Large intestine (tissue), 3 donors: ENCODE data around the gene SLC25A21. TPM values are rescaled to one million over a fixed set of nuclear protein-coding genes. Genes with fewer than 3 reads are reported as not detected.

Source experiments
- DNase-seq, 2 donors: peaks; one replicate each; pipeline versions ENCODE4 v3.0.0 to v3.0.0-alpha.2; 2013
- H3K27ac ChIP-seq: one replicate; pipeline ENCODE4 v1.5.1; 2013; ENCODE audit warnings: low read length
- H3K27me3 ChIP-seq: 2 replicates; pipeline ENCODE4 v1.6.1; 2013; ENCODE audit warnings: low read length; ENCODE audit not compliant: control insufficient read depth, insufficient read depth
- H3K36me3 ChIP-seq: 2 replicates; pipeline ENCODE4 v1.6.1; 2013; ENCODE audit warnings: low read length; ENCODE audit not compliant: control insufficient read depth, insufficient read depth
- H3K4me1 ChIP-seq: one replicate; pipeline ENCODE4 v1.6.1; 2013; ENCODE audit warnings: low read length; ENCODE audit not compliant: control insufficient read depth, insufficient read depth
- H3K4me3 ChIP-seq: one replicate; pipeline ENCODE4 v1.5.1; 2013; ENCODE audit warnings: low read length
- H3K9me3 ChIP-seq: one replicate; pipeline ENCODE4 v1.6.1; 2013; ENCODE audit warnings: mild to moderate bottlenecking, low read depth, low read length, moderate library complexity; ENCODE audit not compliant: control insufficient read depth
- WGBS: methylation state at CpG from one replicate; pipeline ENCODE4 v1.1.5; 2013; ENCODE audit warnings: low lambda C conversion rate; ENCODE audit not compliant: insufficient coverage; 5-methylcytosine and 5-hydroxymethylcytosine counted together
- polyA plus RNA-seq: library from polyadenylated mRNA; unstranded; fragments of 120-200 nt; gene quantifications from one replicate; pipeline ENCODE4 v1.2.1, GENCODE V29; 2013

The SLC25A21 gene
- polyA plus RNA-seq, 1 donor: 0.58 TPM

DNA sequence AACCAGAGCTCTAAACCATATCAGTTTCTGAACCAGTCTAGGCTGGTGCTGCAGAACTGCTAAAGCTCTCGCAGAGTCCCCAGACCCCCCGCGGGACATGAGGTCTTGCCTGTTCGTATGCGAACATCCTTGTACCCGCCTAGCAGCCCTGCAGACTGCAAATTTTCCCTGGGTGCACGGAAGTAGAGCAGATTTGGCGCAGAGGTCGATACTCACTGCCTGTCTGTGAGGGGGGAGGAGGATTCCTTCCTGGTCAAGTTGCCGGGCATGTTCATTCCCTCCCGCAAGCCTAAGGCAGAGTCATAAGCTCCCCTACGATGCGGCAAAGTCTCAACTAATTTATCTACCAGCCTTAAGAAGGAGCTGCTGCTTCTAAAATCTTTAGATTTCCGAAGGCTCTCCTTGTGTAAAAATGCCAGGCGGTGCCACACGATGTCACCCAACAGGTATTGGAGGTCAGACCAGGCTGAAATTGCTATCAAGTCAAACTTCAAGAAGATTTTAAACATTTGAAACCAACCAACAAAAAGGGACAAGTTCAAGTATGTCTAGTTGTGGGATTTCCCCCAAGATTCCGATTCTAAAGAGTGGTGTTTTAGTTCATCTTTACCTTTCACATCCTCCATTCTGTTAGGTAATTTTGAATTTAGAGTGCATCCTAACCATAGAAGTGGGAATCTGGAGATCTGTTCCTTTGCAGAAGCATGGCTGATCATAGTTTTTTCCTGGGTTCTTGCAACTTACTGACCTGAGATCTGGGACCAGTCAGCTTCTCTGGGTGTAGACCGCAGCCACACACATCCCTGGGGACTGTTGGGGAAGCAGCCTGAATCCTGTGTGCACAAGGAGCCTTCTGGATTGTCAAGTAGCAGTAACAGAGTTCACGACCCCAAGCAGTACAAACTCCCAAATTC, 512.3 kb downstream of the SLC25A21 start:
- no peak overlapping the region for H3K27ac ChIP-seq
- H3K4me3 ChIP-seq: no peak overlapping the region
- peaks cover 100% of the 10 kb centered on the region for H3K27me3 ChIP-seq
- H3K9me3 ChIP-seq: peaks cover 27% of the 10 kb centered on the region
- 0% methylated on average over 2 of the region's 19 CpGs for WGBS
- DNase-seq: no peak
- peaks cover 39% of the 10 kb centered on the region for H3K4me1 ChIP-seq
- H3K36me3 ChIP-seq: no peaks in the 10 kb centered on the region

DNA sequence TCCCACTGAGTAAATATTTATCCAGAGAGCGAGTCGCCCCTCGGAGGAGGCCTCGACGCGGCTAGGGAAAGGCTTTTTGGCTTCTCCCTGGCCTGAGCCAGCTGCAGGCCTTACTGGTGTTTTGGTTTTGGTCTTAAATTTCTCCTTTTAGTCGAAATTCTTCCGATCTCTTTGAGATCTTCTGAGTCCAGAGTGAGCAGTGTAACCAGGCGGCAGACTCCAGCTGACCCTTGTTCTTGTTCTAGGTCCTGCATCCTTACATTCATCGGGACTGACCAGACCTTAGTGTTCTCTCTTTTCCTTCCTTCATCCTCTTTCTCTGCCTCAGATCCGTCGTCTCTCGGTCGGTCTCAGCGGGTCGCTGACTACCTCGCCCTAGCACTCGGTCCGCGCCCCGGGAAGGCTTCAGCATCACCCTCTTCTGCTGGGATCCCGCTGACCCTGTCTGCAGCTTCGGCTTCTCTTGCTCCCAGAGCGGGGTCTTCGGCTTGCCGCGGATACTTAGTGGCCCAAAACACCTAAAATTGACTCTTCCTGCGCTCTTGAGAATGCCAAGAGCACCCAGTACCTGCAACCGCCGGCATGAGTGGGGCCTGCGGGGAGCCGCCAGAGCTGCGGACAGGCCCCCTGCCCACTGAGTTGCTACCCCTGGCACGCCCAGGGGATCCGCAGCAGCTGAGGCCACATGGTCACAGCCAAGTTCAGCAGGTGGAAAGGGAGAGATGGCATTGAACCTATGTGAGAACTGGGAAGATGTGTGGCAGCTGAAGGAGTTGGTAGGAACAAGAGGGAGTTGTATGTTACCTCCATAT, 513.2 kb downstream of the SLC25A21 start:
- no peak for DNase-seq
- Histone ChIP-seq H3K4me3 (no peak overlapping the region), H3K9me3 (peaks cover 27% of the 10 kb centered on the region), H3K4me1 (peaks cover 39% of the 10 kb centered on the region), H3K27me3 (peaks cover 100% of the 10 kb centered on the region), H3K27ac (no peak overlapping the region), H3K36me3 (no peaks in the 10 kb centered on the region)
- WGBS: no CpG with 5 or more reads among the region's 35 CpGs

DNA sequence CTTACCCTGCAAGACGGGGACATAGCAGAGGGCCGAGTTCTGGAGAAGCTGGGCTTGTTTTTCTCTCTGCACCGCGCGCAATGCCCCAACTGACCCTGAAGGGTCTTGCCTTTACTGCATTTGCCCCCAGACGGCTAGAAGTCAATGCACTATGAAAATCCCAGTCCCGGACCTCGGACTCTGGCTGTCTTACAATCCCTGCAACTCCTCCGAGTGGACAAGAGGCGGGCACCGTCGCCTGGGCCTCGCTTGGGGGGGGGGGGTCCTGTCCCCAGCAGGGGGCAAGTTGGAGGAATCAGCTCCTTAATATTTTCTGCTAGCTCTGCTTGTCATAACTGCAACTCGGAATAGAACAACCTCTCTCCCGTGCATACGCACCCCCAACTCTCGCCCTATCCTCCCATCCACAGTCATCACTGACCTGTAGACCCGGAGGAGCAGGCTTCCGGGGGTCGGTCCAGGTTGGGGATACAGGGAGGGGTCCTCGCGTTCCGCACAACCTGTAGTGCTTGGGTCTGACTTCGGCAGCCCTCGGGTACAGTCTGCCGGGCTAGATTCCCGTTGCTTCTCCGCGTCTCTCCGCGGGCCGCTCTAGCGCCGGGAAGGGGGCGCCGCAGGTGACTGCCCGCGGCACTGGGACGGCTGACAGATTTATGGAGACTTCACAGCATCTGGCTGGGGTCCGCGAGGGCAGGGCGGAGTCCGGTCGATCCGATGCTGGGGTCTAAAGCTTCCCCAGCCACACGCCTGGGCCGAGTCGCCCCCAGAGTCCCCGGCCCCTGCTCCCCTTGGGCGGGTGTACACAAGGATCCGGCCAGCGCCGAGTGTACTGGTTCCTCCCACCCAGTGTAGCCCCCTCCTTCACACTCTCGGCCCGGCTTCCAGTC, 514.0 kb downstream of the SLC25A21 start:
- WGBS: no CpG with 5 or more reads among the region's 55 CpGs
- Histone ChIP-seq H3K4me3 (no peak overlapping the region), H3K9me3 (peaks cover 23% of the 10 kb centered on the region), H3K36me3 (no peaks in the 10 kb centered on the region), H3K27me3 (peaks cover 100% of the 10 kb centered on the region), H3K4me1 (peaks cover 37% of the 10 kb centered on the region), H3K27ac (no peak overlapping the region)
- DNase-seq: no peak

DNA sequence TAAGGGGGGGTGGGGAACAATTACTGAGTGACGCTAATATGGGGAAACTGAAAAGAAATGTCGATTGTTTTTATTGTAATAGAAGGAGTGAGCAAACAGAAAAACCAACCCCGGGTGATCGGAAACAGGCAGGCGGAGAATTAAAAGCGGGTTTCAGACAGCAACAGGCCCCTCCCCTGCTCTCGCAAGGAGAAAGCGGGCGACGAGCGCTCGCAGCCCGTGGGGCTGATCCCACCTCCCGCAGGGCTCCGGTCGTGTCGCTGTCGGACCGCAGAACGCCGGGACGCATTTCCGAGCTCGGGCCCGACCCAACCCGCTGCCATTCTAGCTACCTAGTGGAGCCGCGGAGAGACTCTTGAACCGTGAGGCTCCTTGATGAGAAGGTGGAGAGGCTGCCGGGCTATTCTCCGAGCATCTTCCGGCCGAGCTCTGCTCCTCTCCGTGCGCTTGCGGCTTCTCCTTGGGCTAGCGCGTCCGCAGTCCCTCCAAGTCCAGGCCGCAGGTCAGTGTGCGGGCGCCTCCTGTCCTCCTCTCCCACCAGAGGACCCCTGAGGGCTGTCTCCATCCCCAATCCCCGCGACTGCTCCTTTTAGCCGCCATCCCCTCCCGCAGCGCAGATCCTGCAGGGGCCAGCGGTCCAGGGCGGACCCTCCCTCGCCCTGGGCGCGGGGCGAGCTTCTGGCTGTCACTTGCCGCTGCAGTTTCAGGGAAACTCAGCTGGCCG, 514.8 kb downstream of the SLC25A21 start:
- 6% methylated on average over 3 of the region's 55 CpGs for WGBS
- Histone ChIP-seq H3K4me3 (no peak overlapping the region), H3K9me3 (peaks cover 23% of the 10 kb centered on the region), H3K36me3 (no peaks in the 10 kb centered on the region), H3K4me1 (peaks cover 29% of the 10 kb centered on the region), H3K27ac (no peak overlapping the region), H3K27me3 (peaks cover 99% of the 10 kb centered on the region)
- DNase-seq: no peak

DNA sequence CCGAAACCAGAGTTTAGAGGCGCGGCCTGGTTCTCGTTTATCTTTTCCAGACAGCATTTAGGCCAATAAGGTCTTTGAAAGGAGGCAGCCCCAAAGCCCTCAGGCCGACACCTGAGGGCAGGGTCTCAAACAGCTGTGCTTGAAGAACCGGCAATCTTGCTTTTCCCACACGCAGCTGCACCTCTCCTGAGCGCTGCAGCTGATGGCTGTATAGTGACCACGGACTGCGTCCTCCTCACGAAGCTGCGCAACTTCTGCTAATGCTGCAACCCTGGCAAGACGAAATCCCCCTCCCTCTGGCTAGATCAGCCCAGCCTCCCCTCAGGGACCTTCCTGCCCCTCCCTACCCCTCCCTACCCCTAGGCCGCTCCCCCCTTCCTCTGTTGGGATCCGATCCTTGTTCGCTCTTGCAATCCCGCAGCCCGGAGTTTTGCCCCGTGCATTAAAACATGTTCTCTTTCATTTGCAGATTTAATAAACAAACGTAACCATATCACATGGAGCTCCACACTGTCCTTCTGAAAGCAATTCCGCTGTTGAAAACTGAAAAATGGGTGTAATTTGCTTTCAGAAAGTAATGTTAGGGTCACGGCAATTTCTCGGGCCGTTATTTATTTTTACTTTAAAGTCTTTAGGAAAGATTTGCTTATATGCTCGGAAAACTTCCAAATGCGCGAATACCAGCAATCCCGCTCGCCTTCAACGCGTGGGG, 515.6 kb downstream of the SLC25A21 start:
- Histone ChIP-seq H3K36me3 (no peaks in the 10 kb centered on the region), H3K9me3 (peaks cover 21% of the 10 kb centered on the region), H3K4me1 (peaks cover 24% of the 10 kb centered on the region), H3K27ac (no peak overlapping the region), H3K4me3 (no peak overlapping the region), H3K27me3 (peaks cover 96% of the 10 kb centered on the region)
- WGBS: no CpG with 5 or more reads among the region's 31 CpGs
- DNase-seq: no peak

DNA sequence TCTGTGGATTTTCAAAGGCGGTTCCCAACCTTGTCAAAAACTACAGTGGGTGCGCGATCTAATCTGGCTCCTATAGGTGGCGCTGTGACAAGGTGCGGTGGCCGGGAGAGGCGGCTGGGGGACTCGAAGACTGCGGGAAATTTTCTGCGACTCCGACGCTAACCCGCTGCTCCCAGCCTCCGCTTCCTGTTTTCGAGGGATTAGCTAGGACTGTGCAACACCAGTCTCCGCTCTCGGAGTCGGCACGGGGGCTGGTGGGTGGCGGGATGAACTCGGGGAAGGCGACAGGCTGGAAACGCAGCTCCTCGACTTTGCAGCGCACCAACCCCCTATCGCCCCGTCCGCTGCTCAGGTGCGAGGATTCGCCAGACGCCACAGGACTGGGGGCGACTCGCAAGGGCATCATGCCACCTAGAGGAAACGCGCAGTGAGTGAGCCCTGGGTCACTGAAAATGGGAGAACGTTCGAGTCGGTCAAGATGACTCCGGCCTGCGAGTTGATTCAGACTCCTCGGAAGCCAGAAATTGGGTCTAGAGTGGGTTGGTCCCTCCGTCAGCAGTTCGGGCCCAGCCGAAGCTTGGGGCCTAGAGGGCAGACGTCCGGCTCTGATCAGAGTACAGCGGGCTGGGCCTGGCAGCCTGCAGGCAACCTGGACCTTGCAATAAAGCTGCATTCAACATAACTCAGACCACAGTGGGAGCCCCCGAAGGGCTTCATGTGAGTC, 516.3 kb downstream of the SLC25A21 start:
- Histone ChIP-seq H3K27me3 (peaks cover 91% of the 10 kb centered on the region), H3K27ac (no peak overlapping the region), H3K4me3 (no peak overlapping the region), H3K9me3 (peaks cover 17% of the 10 kb centered on the region), H3K4me1 (peaks cover 17% of the 10 kb centered on the region), H3K36me3 (no peaks in the 10 kb centered on the region)
- DNase-seq: no peak
- WGBS: no CpG with 5 or more reads among the region's 48 CpGs

DNA sequence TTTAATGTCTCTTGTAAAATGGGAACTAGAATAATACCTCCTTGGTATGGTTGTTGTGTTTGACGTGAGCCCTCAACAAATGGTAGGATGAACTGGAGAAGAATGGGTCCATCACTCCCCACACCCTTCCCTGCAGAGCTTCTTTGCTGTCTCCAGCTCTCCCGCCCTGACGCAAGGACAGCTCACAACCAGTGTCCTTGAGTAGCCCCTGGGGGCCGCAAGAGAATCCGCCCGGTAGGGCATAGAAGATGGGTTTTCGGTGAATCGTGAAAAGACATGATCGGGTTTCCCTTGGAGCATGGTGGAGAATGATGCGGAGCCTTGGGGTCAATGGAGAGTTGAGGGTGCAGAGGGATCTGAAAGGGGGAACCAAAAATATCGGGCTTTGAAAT, 516.8 kb downstream of the SLC25A21 start:
- no peak for DNase-seq
- no peak overlapping the region for H3K4me3 ChIP-seq
- H3K36me3 ChIP-seq: no peaks in the 10 kb centered on the region
- WGBS: no CpG with 5 or more reads among the region's 11 CpGs
- peaks cover 13% of the 10 kb centered on the region for H3K4me1 ChIP-seq
- peaks cover 89% of the 10 kb centered on the region for H3K27me3 ChIP-seq
- H3K27ac ChIP-seq: no peak overlapping the region
- peaks cover 13% of the 10 kb centered on the region for H3K9me3 ChIP-seq

DNA sequence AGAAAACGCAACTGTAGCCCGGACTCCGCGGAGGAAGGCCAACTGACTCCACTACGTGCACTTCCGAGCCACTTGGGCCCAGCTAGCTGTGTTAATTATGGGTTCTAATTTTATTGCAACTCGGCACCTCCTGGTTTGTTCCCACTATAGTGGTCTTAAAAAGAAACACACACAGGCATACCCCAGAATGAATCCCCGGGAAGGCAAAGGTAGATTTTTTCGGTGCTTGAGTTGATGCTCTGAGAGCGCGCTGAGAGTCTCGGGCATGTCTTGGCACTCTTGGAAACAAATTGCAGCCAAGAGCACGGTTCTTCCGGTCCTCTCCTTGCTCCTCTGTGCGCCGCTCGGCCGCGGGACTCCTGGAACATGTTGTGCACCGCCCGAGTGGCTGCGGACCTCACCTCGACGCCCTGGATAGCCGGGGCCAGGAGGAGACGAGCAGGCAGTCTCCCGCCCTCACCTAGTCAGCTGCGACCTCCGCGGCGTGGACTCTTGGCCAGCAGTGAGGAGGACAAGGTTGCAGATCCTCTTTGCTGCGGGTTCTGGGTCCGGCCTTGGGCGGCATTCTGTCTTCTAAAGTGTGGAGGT, 517.5 kb downstream of the SLC25A21 start:
- peaks cover 13% of the 10 kb centered on the region for H3K9me3 ChIP-seq
- H3K27ac ChIP-seq: no peak overlapping the region
- H3K36me3 ChIP-seq: no peaks in the 10 kb centered on the region
- DNase-seq: no peak
- H3K4me1 ChIP-seq: peaks cover 13% of the 10 kb centered on the region
- no peak overlapping the region for H3K4me3 ChIP-seq
- no CpG with 5 or more reads among the region's 34 CpGs for WGBS
- H3K27me3 ChIP-seq: peaks cover 89% of the 10 kb centered on the region
